GM18507 (cell line): ENCODE results near the gene DSCAML1.
A peak's percentile ranks its signal among the peaks of the same experiment; 100 is the strongest.
"Not testable (repeated sequence)": the region's sequence is repeated elsewhere in the genome, so short reads cannot be mapped to it uniquely, and the experiment has no call there.

Experiments
- DNase-seq: peaks from one replicate; pipeline ENCODE4 v3.0.0; 2011; ENCODE audit warnings: low read depth; ENCODE audit not compliant: insufficient read length; ENCODE audit errors: extremely low spot score
- FAIRE-seq: peaks from 2 replicates; lab custom pipeline; 2011; peaks lifted over from hg19 to GRCh38; lab: Jason Lieb, UNC

DSCAML1 gene

GRCh38 chr11:117459123-117459978 is 337.7 kb downstream of the DSCAML1 start:
- FAIRE-seq = no peak
- no peak for DNase-seq

DNA sequence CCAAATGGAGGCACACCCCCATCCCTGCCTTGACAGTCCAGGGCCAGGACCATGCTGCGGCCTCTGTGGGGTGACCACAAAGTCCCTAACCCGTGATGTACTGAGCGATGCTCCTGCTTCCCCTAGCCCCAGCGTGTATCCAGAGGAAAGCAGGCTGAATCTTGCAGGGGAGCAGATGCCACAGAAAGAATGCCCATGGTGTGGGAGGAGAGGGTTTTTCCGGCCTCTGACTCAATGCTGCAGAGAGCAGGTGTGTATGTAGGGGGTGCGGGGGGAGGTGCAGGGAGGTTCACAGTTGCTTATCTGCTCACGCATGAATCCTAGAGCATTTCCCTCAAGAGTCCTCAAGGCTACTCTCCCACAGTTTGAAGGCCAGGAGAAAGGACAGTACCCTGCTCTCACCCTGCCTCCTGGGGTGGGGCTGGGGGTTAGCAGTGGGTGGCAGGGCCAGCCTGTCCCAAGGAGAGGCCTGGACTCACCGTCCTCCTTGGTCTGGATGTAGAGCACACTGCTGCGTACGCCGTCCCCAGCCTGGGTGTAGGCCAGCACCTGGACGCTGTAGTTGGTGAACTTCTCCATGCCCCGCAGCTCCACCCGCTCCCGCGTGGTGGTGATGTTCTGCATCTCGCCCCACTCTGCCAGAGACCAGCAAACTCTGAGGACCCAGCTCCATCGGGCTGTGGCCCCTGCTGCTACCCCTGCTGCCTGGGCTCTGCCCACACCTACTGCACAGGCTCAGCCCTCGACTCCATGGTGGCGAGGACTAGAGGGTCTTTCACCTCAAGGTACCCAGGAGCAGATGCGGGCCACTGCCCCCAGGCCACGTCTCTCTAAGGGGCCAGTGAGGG is 338.5 kb downstream of the DSCAML1 start:
- DNase-seq = peak; percentile 39
- peak; percentile 83 for FAIRE-seq

DNA sequence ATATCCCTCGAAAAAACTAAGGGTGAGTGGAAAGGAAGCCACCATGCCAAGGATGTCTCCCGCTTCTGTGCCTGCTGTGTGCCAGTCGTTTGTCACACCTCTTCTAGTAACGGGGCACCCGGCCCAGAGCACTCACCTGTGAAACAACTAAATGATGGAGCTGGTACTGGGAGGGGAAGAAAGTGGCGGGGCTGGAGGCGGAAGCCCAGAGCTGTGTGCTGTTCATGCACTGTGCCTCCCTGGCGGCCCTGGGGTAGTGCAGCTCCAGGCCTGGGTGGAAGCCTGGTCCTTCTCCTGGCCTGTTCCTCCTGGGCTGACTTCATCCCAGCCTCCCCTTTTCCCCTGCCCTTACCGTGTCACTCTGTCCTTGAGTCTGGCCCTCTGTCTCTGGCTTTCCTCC is 339.2 kb downstream of the DSCAML1 start:
- no peak for DNase-seq
- FAIRE-seq = no peak

DNA sequence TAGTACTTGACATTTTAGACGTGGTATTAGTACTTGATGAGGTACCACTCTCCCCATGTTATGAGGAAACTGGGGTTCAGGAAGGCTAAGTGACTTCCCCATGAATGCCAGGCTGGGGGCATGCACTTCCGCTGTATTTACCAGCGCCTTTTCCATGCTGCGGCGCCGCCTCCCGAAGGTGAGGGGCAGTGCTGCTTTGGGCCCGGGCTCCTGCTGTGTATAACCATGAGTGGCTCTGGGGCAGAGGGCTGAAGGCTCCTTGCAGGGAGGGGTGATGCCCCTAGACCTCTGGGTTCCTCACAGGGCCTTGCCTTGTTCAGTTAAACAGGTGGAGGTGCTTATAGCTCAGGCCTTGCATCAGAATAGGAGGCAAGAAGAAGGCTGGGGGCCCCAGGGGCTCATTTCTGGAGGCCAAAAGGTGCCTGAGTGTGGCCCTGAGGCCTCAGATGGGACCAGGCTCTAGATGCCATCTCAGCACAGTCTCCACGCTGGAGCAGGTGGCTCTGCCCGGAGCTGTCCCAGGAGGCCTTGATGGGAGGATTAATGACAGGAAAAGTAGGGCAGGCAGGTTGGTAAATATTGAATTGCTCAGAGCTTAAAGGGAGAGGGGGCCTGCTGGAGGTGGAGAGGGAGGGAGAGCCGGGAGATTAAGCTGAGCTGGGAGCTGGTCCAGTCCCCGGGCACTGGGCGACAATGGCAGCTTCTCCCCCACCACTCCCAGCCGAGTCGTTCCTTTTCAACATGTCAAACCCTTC is 339.8 kb downstream of the DSCAML1 start:
- DNase-seq = no peak

GRCh38 chr11:117456721-117457029 is 340.3 kb downstream of the DSCAML1 start:
- not testable (repeated sequence) for DNase-seq, FAIRE-seq

More for the DNA sequence above, 339.8 kb downstream of the DSCAML1 start:
- FAIRE-seq = no peak

DNA sequence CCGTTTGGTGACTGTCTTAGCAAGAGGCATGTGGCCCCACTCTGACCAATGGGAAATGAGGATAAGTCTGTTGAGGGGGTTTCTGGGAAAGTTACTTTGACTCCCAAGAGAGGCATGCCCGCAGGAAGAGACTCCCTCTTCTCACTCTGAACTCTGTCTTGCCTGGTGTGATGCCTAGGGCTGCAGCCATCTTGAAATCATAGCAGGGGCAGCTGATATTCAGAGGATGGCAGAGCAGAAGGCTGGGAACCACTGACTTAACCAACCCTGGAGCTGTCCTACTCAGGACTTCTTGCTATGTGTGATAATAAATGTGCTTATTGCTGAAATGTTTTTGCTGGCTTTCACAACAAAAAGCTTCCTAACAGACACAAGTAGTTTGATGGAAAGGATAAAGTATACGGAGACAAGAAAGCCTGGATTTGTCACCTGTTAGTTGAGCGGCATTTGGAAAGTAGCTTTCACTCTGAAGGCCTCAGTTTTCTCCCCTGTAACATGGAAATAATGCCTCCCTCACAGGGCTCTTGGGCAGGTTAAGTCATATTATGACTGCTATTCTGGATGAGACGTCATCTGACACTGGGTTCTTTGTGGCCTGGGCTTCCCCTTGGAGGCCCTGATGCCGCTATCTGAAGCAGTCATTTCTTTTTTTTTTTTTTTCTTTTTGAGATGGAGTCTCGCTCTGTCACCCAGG is 340.8 kb downstream of the DSCAML1 start:
- FAIRE-seq = peak; percentile 85
- peak; percentile 44 for DNase-seq

DNA sequence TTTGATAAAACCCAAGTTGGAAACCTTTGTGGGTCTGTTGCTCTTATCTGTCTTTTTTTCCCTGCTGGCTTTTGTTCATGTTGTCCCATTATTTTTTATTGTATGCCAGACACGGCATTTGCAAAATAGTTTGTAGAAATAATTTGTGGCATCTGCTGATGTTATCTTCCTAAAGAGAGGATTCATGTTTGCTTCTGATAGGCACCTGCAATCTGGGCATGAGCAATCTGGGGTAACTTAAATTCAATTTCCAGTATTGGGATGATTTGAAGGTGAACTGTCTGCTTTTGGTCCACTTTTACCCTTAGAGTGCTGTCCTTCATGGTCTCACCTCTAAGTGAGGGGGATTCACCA is 342.5 kb downstream of the DSCAML1 start:
- DNase-seq (no peak), FAIRE-seq (no peak)

GRCh38 chr11:117453886-117454563 is 343.0 kb downstream of the DSCAML1 start:
- DNase-seq = no peak
- no peak for FAIRE-seq

GRCh38 chr11:117449111-117449693 is 347.8 kb downstream of the DSCAML1 start:
- DNase-seq (no peak), FAIRE-seq (no peak)

GRCh38 chr11:117444711-117445658 is 352.0 kb downstream of the DSCAML1 start:
- FAIRE-seq = no peak
- DNase-seq = no peak

DNA sequence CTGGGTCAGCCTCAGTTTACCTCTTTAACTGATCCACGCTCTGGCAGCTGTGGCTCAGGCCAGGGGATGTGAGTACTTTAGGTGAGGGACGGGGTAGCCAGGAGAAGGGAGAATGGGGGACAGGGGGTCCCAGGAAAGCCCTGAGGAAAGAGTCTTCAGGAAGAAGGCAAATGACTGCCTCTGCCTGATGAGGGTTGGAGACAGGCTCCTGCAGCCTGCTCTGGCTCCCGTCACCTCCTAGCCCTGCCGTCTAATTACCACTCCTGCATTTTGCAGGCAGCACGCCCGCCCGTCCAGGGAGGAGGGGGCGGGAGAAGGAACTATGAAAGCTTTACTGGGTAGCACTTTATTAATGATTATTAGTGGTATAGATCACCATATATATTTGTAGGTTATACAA is 352.8 kb downstream of the DSCAML1 start:
- no peak for FAIRE-seq
- DNase-seq = no peak

DNA sequence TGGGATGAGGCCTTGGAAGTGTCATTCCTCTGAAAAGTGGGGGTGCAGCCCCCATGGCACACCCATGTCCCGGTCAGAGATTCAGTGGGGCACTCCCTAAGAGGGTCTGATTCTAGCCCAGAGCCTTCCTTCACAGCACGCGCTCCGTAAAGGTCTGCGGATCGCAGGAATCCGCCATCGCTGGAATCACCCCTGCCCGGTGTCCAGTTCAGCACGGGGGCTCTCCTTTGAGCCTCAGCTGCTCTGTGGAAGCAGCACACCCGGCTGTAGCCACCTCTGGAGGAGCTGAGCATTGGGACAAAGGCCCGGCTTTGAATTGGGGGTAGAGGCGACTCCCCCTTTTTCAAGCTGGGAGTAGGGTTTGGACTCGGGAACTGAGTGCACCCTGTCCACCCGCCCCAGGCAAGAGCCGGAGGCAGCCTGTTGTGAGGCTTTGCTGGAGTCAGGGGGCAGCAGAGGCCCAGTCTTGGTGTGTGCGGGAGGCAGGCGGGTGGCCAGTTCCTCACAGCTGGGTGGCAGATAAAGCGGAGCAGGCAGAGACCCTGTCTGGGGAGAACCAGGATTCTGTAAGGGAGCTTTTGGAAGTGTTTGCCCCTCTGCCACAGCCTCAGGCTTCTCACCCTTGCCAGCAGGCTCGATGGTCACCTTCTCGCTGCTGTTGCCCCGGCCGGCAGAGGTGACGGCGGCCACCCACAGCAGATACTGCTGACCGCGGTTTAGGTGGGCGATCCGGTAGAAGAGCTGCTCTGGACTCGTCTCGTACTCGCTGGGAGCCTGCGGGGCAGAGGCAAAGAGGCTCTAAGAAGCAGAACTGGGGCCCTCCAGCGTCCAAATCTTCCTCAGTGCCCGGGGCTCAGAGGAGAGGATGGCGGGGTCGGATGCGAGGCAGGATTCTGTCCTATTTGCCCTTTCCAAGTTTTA is 353.5 kb downstream of the DSCAML1 start:
- FAIRE-seq (no peak), DNase-seq (no peak)

GRCh38 chr11:117442869-117443239 is 354.2 kb downstream of the DSCAML1 start:
- FAIRE-seq (no peak), DNase-seq (no peak)

- DNase-seq = no peak
- FAIRE-seq = no peak
Measured at GRCh38 chr11:117442049-117442868, 354.8 kb downstream of the DSCAML1 start.

DNA sequence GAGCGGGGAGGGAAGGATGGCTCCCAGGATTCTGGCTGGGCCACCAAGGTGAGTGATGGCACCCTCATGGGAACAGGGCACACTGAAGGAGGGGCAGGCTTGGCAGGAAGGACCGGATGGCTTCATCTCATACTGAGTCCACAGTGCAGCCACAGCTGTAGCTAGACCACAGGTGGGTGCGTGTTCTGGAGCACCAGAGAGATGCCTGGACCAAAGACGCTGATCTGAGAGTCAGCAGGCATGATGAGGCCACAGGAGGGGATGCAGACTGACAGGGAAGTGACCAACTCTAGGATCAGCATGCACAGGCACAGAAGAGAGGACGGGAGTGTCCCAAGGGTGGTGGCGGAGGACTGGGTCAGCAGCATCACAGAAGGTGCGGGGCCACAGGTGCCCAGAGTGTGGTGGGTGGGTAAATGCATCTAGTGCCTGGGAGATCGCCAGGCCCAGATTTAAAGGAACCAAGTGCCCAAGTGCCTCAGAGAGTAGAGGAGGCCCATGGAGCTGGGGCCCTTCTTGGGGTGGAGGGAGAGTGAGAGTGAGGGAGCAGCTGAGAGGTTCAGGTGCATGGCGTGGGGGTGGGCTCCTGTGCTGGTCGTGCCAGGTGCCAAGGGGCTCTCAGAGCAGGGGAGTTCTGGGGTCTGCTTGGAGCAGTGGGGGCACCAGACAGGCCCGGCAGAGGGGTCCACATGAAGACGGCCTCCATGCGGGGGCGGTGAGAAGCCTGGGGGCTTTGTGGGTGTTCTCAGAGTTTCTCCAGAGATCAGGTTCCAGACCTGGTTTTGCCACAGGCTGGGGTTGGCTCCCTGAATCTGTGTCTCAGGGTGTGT is 355.7 kb downstream of the DSCAML1 start:
- no peak for DNase-seq
- no peak for FAIRE-seq
